HG02884 (cell line): ENCODE results near the gene TRABD2B.

Experiments
- ATAC-seq: cut with Tn5 transposase; IDR thresholded peaks from one replicate; pipeline ENCODE4 v1.9.1; 2021; ENCODE audit warnings: mild to moderate bottlenecking, moderate library complexity; ENCODE audit not compliant: unreplicated experiment

Gene TRABD2B

DNA sequence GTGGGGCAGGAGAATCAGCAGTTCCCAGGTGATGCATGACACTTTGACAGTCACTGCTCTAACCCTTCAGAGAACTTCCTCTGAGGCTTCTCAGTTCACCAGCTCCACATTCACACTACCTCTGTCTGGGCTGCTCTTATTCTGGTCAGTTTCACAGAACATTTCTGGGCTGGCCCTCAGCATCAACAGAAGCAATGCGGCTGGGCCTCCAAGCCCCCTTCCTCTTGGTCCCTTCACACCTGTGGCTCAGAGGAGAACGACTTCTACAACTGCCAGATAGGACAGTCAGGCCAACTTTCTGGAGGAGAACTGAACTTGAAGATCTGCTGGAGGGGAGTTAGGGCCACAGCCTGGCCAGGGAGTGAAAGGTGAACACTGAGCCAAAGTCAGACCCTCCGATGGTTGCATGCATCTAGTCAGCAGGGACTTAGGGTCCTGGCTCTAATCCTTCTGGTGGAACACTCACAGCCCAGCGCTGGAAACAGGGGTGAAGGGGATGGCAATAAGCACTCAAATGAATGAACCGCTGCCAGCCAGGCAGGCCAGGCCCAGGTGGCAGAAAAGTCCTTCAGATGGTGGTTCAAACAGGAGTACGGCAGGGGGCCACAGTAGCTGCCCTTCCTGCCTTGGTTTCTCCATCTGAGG lies 285.2 kb downstream of the TRABD2B start:
- ATAC-seq: no peak

GRCh38 chr1:47711184-47711847 lies 285.9 kb downstream of the TRABD2B start:
- no peak for ATAC-seq
